ENCODE data around the gene SPTBN1.

SPTBN1 gene

GRCh38 chr2:54429811-54430551 lies 26.1 kb upstream of the SPTBN1 start:
- H3K4me3 ChIP-seq (ENCODE audit: low read length): no peak overlapping the region
- H3K9ac ChIP-seq (ENCODE audit: low read length): no peak overlapping the region
- no peak overlapping the region for H3K27ac ChIP-seq (ENCODE audit: low read length)
- H3K4me2 ChIP-seq (ENCODE audit: low read length): no peak overlapping the region
- H3K4me1 ChIP-seq (ENCODE audit: low read length): no peaks in the 10 kb centered on the region
- H3K9me3 ChIP-seq (ENCODE audit: insufficient read depth, low read length): no peaks in the 10 kb centered on the region
- no peaks in the 10 kb centered on the region for H3K27me3 ChIP-seq (ENCODE audit: low read depth, low read length)
- TF ChIP-seq EZH2phosphoT487 (IDR thresholded peaks at IDR 0.05; ENCODE audit: low read depth): no peak
- TF ChIP-seq, protein P1, sequence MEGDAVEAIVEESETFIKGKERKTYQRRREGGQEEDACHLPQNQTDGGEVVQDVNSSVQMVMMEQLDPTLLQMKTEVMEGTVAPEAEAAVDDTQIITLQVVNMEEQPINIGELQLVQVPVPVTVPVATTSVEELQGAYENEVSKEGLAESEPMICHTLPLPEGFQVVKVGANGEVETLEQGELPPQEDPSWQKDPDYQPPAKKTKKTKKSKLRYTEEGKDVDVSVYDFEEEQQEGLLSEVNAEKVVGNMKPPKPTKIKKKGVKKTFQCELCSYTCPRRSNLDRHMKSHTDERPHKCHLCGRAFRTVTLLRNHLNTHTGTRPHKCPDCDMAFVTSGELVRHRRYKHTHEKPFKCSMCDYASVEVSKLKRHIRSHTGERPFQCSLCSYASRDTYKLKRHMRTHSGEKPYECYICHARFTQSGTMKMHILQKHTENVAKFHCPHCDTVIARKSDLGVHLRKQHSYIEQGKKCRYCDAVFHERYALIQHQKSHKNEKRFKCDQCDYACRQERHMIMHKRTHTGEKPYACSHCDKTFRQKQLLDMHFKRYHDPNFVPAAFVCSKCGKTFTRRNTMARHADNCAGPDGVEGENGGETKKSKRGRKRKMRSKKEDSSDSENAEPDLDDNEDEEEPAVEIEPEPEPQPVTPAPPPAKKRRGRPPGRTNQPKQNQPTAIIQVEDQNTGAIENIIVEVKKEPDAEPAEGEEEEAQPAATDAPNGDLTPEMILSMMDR (IDR thresholded peaks at IDR 0.05; ENCODE audit: low read depth, low read length): no peak
- H3K36me3 ChIP-seq (replicated peaks; ENCODE audit: low read depth, low read length): no peaks in the 10 kb centered on the region
- H4K20me1 ChIP-seq (ENCODE audit: insufficient read depth, low read length): no peaks in the 10 kb centered on the region
- H2AFZ ChIP-seq (ENCODE audit: low read depth, low read length): no peak overlapping the region
- no peaks in the 10 kb centered on the region for H3K79me2 ChIP-seq (ENCODE audit: low read length)

DNA sequence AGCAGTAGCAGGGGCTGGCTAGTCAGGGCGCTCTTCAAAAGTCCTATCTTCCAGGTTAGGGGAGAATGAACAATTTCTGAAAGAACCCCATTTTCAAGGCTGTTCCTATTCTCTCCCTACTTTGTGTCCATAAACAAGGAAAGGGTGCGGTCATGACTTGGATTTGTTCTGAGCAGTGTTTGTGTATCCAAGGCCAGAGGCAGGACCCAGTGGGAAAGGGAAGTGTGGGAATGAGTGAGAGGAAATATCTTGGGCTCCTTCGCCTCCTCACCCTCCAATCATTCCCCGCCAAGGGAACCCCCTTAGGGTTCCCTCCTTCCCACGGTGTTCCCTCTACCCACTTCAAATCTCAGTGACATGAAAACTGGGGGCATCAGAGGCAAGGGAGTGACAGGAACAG lies 25.5 kb upstream of the SPTBN1 start:
- Histone ChIP-seq H3K9ac (ENCODE audit: low read length) (no peak overlapping the region), H2AFZ (ENCODE audit: low read depth, low read length) (no peak overlapping the region), H3K4me3 (ENCODE audit: low read length) (no peak overlapping the region), H3K27me3 (ENCODE audit: low read depth, low read length) (no peaks in the 10 kb centered on the region), H3K9me3 (ENCODE audit: insufficient read depth, low read length) (no peaks in the 10 kb centered on the region), H3K4me1 (ENCODE audit: low read length) (no peaks in the 10 kb centered on the region), H3K36me3 (replicated peaks; ENCODE audit: low read depth, low read length) (no peaks in the 10 kb centered on the region), H3K27ac (ENCODE audit: low read length) (no peak overlapping the region), H3K4me2 (ENCODE audit: low read length) (no peak overlapping the region), H3K79me2 (ENCODE audit: low read length) (no peaks in the 10 kb centered on the region), H4K20me1 (ENCODE audit: insufficient read depth, low read length) (no peaks in the 10 kb centered on the region)
- TF ChIP-seq, protein P1 (IDR thresholded peaks at IDR 0.05; ENCODE audit: low read depth, low read length): no peak
- TF ChIP-seq EZH2phosphoT487 (IDR thresholded peaks at IDR 0.05; ENCODE audit: low read depth): no peak

GRCh38 chr2:54432251-54433015 lies 23.7 kb upstream of the SPTBN1 start:
- Histone ChIP-seq H3K79me2 (ENCODE audit: low read length) (no peaks in the 10 kb centered on the region), H3K27me3 (ENCODE audit: low read depth, low read length) (no peaks in the 10 kb centered on the region), H2AFZ (ENCODE audit: low read depth, low read length) (no peak overlapping the region), H3K27ac (ENCODE audit: low read length) (no peak overlapping the region), H3K4me2 (ENCODE audit: low read length) (no peak overlapping the region), H3K9ac (ENCODE audit: low read length) (no peak overlapping the region), H3K4me1 (ENCODE audit: low read length) (peaks cover 4% of the 10 kb centered on the region), H3K9me3 (ENCODE audit: insufficient read depth, low read length) (no peaks in the 10 kb centered on the region), H3K4me3 (ENCODE audit: low read length) (no peak overlapping the region), H3K36me3 (replicated peaks; ENCODE audit: low read depth, low read length) (no peaks in the 10 kb centered on the region), H4K20me1 (ENCODE audit: insufficient read depth, low read length) (no peaks in the 10 kb centered on the region)
- TF ChIP-seq, protein P1 (IDR thresholded peaks at IDR 0.05; ENCODE audit: low read depth, low read length): no peak
- no peak for TF ChIP-seq EZH2phosphoT487 (IDR thresholded peaks at IDR 0.05; ENCODE audit: low read depth)

DNA sequence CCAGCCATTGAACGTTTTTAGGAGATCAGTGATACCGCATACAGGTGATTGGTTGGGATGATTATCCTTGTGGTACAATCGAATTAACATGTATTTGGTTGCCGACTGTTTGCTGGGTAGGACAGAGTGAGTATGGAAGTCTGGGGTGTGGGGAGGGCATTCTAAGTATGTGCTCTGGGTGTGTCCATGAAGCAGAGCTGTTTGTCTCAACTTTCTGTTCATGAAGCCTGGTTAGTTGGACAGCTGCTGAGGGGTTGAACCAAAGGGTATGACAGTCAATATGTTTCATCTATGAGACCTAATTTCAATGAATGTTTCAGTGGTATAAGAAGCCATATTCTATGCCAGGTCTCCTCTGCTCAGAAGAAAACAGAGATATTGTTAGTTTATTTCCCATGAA lies 21.9 kb upstream of the SPTBN1 start:
- no peak overlapping the region for H3K4me3 ChIP-seq (ENCODE audit: low read length)
- no peak overlapping the region for H3K27ac ChIP-seq (ENCODE audit: low read length)
- no peaks in the 10 kb centered on the region for H3K9me3 ChIP-seq (ENCODE audit: insufficient read depth, low read length)
- no peak overlapping the region for H2AFZ ChIP-seq (ENCODE audit: low read depth, low read length)
- H3K4me2 ChIP-seq (ENCODE audit: low read length): no peak overlapping the region
- TF ChIP-seq EZH2phosphoT487 (IDR thresholded peaks at IDR 0.05; ENCODE audit: low read depth): no peak
- TF ChIP-seq, protein P1 (IDR thresholded peaks at IDR 0.05; ENCODE audit: low read depth, low read length): no peak
- no peaks in the 10 kb centered on the region for H3K27me3 ChIP-seq (ENCODE audit: low read depth, low read length)
- peaks cover 4% of the 10 kb centered on the region for H3K4me1 ChIP-seq (ENCODE audit: low read length)
- H3K9ac ChIP-seq (ENCODE audit: low read length): no peak overlapping the region
- no peaks in the 10 kb centered on the region for H3K79me2 ChIP-seq (ENCODE audit: low read length)
- H4K20me1 ChIP-seq (ENCODE audit: insufficient read depth, low read length): no peaks in the 10 kb centered on the region
- no peaks in the 10 kb centered on the region for H3K36me3 ChIP-seq (replicated peaks; ENCODE audit: low read depth, low read length)
